Nephron progenitor cell (in vitro differentiated cells): ENCODE results near the gene MATCAP1.

Experiments
- DNase-seq: peaks from one replicate; pipeline ENCODE4 v3.0.0; 2021
- H3K27ac Mint-ChIP-seq: 2 replicates; pipeline ENCODE4 v1.8.0; 2021; ENCODE audit warnings: mild to moderate bottlenecking, moderate library complexity, mixed read lengths
- H3K27me3 Mint-ChIP-seq: 2 replicates; pipeline ENCODE4 v1.8.0; 2021; ENCODE audit warnings: mild to moderate bottlenecking, low read depth, mixed read lengths; ENCODE audit not compliant: poor library complexity
- H3K36me3 Mint-ChIP-seq: 2 replicates; pipeline ENCODE4 v1.8.0; 2021; ENCODE audit warnings: low read depth, mixed read lengths
- H3K4me1 Mint-ChIP-seq: 2 replicates; pipeline ENCODE4 v1.8.0; 2021; ENCODE audit warnings: mixed read lengths
- H3K4me3 Mint-ChIP-seq: 2 replicates; pipeline ENCODE4 v1.8.0; 2021; ENCODE audit warnings: mild to moderate bottlenecking, moderate library complexity, mixed read lengths
- H3K9me3 Mint-ChIP-seq: 2 replicates; pipeline ENCODE4 v1.8.0; 2021; ENCODE audit warnings: mild to moderate bottlenecking, moderate library complexity, mixed read lengths
- CTCF ChIP-seq: fragments of 200-600 bp; sonication (generic); IDR thresholded peaks from 2 replicates; pipeline ENCODE4 v1.5.0; 2021; ENCODE audit warnings: antibody characterized with exemption

MATCAP1 gene

GRCh38 chr16:67195676-67196075 is 11.9 kb upstream of the MATCAP1 start:
- Mint-ChIP-seq H3K9me3 (no peaks in the 10 kb centered on the region), H3K4me3 (no peak overlapping the region), H3K4me1 (peaks cover 36% of the 10 kb centered on the region), H3K27ac (no peak overlapping the region), H3K36me3 (peaks cover 37% of the 10 kb centered on the region), H3K27me3 (peaks cover 22% of the 10 kb centered on the region)
- no peak for DNase-seq
- TF ChIP-seq CTCF: no peak

DNA sequence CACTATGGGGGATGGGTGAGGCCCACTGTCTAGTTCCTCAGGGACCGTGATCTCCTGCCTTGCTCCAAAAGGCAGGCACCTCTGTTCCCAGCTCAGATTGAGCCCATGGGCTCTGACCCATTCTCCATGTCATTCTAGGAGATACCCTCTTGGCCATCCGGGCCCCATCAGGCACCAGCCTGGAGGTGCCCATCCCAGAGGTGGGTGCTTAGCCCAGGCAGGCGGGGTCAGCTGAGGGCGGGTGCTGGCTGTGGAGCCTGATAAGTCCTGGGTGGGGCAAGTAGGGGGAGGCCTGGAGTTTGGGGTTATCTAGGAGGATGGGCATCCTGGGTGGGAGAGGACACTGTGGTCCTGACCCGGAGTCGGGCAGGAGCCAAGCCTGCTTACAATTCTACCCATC is 10.5 kb upstream of the MATCAP1 start:
- H3K27me3 Mint-ChIP-seq: peaks cover 15% of the 10 kb centered on the region
- H3K4me3 Mint-ChIP-seq: peak overlapping the region; percentile 92
- H3K4me1 Mint-ChIP-seq: peaks cover 37% of the 10 kb centered on the region
- no peak overlapping the region for H3K27ac Mint-ChIP-seq
- no peak for TF ChIP-seq CTCF
- no peaks in the 10 kb centered on the region for H3K9me3 Mint-ChIP-seq
- no peak for DNase-seq
- H3K36me3 Mint-ChIP-seq: peaks cover 37% of the 10 kb centered on the region

GRCh38 chr16:67193536-67193935 is 9.8 kb upstream of the MATCAP1 start:
- peaks cover 13% of the 10 kb centered on the region for H3K27me3 Mint-ChIP-seq
- peaks cover 37% of the 10 kb centered on the region for H3K4me1 Mint-ChIP-seq
- DNase-seq: no peak
- H3K4me3 Mint-ChIP-seq: peak overlapping the region; percentile 92
- TF ChIP-seq CTCF: no peak
- peaks cover 37% of the 10 kb centered on the region for H3K36me3 Mint-ChIP-seq
- no peaks in the 10 kb centered on the region for H3K9me3 Mint-ChIP-seq
- H3K27ac Mint-ChIP-seq: peak overlapping the region; percentile 51

GRCh38 chr16:67192781-67193361 is 9.1 kb upstream of the MATCAP1 start:
- no peaks in the 10 kb centered on the region for H3K9me3 Mint-ChIP-seq
- H3K36me3 Mint-ChIP-seq: peaks cover 31% of the 10 kb centered on the region
- peak overlapping the region; percentile 92 for H3K4me3 Mint-ChIP-seq
- no peak for TF ChIP-seq CTCF
- H3K27me3 Mint-ChIP-seq: peaks cover 18% of the 10 kb centered on the region
- peaks cover 37% of the 10 kb centered on the region for H3K4me1 Mint-ChIP-seq
- peak overlapping the region; percentile 77 for H3K27ac Mint-ChIP-seq
- no peak for DNase-seq

DNA sequence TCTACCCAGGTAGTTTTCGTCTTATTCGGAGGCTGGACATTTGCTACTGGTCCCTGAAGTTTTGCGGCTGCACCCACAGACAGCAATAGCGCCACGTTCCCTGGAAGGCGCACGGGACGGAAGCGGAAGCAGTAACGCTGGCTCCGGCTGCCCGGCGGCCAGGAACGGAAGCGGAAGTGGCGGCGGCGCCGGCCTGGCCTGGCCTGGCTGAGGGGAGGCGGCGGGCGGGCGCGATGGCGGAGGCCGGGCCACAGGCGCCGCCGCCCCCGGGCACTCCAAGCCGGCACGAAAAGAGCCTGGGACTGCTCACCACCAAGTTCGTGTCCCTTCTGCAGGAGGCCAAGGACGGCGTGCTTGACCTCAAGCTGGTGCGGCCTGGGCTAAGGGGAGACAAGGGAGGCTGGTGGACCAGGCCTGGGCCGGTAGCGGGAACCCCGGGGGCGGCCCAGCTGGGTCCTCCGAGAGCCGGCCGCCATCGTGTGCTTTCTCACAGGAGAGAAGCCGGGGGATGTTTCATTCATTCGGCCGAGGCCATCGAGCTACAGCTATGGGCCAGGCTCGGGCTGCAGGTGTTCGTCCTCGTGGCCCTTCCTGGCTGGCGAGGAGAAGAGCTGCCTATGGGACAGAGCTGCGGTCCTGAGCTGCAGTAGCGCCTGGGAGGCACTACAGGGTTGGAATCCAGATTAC is 8.4 kb upstream of the MATCAP1 start, which contains the start of gene E2F4:
Gene E2F4, plus strand, starts transcription at position 161 of the 687 bp plus-strand sequence. Its CDS starts 73 bp downstream, at position 234.
- peak within 1 kb of the TSS; percentile 92 for H3K4me3 Mint-ChIP-seq
- peak within 1 kb of the TSS; percentile 77 for H3K27ac Mint-ChIP-seq
- peak; percentile 88 for DNase-seq
- H3K36me3 Mint-ChIP-seq: peaks cover 31% of the 10 kb centered on the region
- H3K9me3 Mint-ChIP-seq: no peaks in the 10 kb centered on the region
- H3K4me1 Mint-ChIP-seq: peaks cover 37% of the 10 kb centered on the region
- no peak for TF ChIP-seq CTCF
- H3K27me3 Mint-ChIP-seq: peaks cover 16% of the 10 kb centered on the region
